GM21717 (cell line): ENCODE results near the gene CERS1.
A peak's percentile ranks its signal among the peaks of the same experiment; 100 is the strongest.

Experiments
- ATAC-seq: cut with Tn5 transposase; IDR thresholded peaks from one replicate; pipeline ENCODE4 v1.9.1; 2021; ENCODE audit warnings: mild to moderate bottlenecking, moderate library complexity; ENCODE audit not compliant: unreplicated experiment

CERS1 gene

GRCh38 chr19:18876865-18877264 lies 19.1 kb downstream of the CERS1 start:
- no peak for ATAC-seq

GRCh38 chr19:18875726-18876125 lies 20.2 kb downstream of the CERS1 start:
- no peak for ATAC-seq

- ATAC-seq = no peak
Measured at GRCh38 chr19:18871543-18871942, 24.4 kb downstream of the CERS1 start.

GRCh38 chr19:18870531-18871172 lies 25.3 kb downstream of the CERS1 start:
- ATAC-seq = no peak

DNA sequence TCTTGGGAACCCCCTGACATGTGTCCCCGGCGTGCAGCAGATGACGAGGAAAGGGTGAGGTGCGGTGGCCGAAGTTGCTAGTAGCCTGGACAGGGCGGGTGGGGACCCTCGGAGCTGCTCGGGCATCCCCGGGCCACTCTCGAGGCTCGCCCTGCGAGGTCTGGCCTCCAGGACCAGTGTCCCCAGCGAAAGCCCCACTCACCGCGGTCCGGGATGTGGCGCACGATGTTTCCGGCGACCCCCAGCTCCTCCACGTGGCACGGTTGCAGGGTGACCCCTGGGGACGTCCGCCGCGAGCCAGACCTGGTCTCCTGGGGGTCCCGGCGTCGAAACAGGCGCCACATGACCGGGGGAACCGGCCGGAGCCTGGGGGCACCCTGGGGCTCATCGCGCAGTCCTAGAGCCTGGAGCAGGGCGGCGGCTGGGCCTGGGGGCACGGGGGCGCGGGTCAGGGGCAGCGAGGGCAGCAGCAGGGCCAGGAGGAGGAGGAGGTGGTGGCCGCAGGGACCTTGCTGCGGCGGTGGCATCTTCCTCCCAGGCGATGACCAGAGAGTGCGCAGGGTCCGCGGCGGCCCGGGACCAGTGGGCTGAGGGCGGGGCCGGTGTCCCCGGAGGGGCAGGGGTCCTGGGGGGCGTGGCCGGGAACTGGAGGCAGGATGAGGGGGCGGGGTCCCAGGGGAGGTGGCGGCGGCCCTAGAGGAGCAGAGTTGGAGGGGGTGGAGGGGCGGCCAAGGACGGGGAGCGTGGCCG lies 26.0 kb downstream of the CERS1 start:
- no peak for ATAC-seq

DNA sequence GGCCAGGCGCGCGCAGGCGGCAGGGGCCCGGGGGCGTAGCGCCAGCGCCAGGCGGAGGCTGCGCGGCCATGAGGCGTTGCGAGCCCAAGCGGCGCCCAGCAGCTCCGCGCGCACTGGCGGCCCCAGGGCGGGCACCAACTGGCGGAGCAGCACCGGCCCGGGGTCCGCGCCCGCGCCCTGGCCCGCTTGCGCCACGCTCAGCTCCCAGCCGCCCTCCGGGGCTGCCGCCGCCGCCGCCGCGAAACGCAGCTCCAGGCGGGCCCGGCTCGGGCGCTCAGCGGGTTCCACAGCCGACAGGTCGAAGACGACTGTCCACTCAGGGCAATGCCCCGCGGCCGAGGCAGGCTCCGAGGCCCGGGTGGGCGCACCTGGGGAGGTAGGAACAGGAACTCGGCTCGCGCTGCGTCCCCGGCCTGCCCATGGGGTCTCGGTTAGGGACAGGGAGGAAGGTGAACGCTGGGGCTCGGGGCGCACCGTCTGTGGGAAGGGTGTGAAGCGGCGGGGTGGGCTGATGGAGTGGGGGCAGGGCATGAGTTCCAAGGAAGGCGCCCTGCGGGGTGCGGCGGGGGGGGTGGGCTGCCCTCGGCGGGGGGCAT lies 26.8 kb downstream of the CERS1 start:
- no peak for ATAC-seq

GRCh38 chr19:18868380-18869022 lies 27.5 kb downstream of the CERS1 start:
- ATAC-seq = no peak

GRCh38 chr19:18867751-18868150 lies 28.2 kb downstream of the CERS1 start:
- no peak for ATAC-seq

DNA sequence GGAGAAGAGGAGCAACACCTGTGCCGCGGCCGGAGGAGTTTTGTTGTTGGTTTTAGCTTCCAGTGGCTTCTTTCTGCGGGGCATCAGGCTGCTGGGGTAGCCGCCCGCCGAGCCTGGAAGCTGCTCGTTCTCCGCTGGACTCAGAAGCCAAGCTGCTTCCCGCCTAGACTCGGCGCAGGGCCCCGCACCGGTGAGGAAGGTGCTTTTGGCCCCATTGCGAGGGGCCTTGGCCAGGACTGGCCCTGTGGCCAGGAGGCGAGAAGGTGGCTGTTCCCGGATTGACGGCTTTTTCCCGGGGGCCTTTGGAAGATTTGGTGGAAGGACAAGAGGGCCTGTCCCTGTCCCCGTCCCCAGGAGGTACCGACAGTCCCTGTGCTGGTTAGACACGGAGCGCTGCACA lies 28.8 kb downstream of the CERS1 start:
- ATAC-seq = no peak

DNA sequence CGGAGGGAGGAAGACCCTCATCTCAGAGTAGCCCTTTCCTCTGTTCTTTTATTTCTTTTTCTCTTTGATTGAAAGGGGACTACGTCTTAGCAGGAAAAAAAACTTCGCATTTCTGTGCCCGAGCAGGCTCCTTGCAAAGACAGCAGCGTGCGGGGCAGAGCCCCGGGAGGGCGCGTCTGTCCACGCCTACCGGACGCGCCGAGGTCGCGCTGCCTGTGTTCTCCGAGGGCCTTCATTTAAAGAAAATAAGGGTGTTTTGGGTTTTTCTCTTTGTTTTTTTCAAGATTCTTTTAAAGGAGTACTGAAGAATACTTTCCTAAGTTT lies 29.2 kb downstream of the CERS1 start:
- ATAC-seq = no peak

- peak; percentile 55 for ATAC-seq
Measured at GRCh38 chr19:18865973-18866799, 29.8 kb downstream of the CERS1 start.

- ATAC-seq = no peak
Measured at GRCh38 chr19:18865106-18865972, 30.6 kb downstream of the CERS1 start.

GRCh38 chr19:18863843-18864362 lies 32.1 kb downstream of the CERS1 start:
- ATAC-seq = no peak

DNA sequence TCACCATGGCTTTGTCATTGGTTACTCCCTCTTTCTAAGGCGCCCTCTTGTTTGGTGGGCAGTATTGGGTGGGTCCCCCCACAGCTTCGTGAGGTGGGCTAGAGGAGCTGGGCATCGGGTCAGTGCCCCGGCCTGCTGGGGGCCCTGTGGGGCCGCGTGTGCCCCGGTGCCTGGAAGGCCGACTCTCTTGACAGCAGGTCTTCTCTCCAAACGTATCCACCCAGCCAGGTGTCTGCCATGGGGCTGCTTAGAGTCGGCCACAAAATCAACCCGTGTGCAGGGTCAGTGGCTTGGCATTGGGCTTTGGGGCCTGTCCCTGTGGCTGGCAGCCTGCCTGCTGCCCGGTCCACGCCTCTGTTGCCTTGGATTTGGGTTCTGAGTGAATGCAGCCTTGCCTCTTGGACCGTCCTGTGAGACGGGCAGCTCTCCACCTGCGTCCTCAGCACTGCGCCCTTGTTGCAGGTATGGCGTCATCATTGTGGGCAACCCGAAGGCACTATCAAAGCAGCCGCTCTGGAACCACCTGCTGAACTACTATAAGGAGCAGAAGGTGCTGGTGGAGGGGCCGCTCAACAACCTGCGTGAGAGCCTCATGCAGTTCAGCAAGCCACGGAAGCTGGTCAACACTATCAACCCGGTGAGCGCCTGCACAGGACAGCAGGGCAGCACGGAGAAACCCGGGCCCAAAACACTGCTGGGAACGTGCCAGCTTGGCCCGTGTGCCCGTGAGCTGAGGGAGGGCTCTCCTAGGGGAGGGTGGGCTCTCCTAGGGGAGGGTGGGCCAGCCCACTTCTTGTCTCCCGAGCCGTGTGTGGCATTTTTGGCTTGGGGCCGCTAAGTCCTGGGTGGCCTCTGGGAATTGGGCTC lies 32.7 kb downstream of the CERS1 start:
- no peak for ATAC-seq

- ATAC-seq = no peak
Measured at GRCh38 chr19:18861917-18862316, 34.0 kb downstream of the CERS1 start.

DNA sequence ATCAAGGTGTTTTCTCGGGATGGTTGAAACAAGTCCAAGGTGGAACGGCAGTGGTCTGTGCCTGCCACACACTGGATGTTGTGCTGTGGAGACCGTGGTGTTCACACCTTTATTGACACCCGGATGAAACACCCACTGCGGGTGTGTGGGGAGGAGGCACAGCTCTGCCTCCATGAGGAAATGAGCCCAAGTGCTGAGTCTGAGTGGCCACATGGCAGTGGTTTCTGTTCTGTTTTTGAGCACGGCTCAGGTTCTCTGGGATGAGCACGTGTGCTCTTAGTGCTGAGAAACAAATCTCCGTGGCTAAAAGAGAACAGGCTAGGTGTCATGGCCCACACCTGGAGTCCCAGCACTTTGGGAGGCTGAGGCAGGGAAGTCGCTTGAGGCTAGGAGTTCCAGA lies 34.7 kb downstream of the CERS1 start:
- ATAC-seq = no peak

DNA sequence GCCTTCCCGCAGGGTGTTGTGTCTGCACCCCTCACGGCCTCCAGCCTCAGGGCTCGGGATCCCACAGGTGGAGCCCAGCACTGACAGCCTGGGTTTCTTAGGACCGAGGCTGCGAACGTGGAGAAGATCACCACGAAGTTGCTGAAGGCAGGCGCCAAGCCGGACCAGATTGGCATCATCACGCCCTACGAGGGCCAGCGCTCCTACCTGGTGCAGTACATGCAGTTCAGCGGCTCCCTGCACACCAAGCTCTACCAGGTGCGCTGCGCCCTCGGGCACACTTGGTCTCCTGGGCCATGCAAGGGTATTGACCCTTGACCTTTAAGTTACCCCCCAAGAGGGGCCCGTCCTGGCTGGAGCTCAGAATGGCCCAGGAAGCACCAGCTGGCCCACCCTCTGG lies 35.2 kb downstream of the CERS1 start:
- no peak for ATAC-seq

DNA sequence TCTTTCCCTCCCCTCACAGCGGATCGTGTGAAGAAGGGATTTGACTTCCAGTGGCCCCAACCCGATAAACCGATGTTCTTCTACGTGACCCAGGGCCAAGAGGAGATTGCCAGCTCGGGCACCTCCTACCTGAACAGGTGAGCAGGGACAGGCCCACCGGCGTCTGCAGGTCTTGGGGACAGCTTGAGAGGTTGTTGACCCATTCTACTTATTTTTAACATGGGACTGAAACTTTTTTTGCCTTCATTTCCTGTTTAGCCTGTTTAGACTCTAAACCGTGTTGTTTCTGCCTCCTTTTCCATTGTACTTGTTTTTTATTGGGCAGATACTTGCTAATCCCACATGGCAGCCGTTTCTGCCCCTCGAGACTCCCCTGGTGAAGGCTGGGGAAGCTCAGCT lies 35.7 kb downstream of the CERS1 start:
- ATAC-seq = no peak
